WTC11 (cell line): ENCODE results near the gene LMO2.

Experiments used
- CREM ChIP-seq: sonication (generic); formaldehyde crosslinking; IDR thresholded peaks from 2 replicates; pipeline ENCODE4 v1.8.1; 2022; ENCODE audit warnings: mild to moderate bottlenecking, missing genetic modification reagents, moderate library complexity
- IRF2 ChIP-seq: sonication (generic); formaldehyde crosslinking; IDR thresholded peaks from 2 replicates; pipeline ENCODE4 v1.8.0; 2022; ENCODE audit warnings: low read depth, missing genetic modification reagents, borderline replicate concordance
- MXD4 ChIP-seq: fragments of 250-450 bp; sonication (Bioruptor Pico); IDR thresholded peaks from 2 replicates; pipeline ENCODE4 v1.8.0; 2021; ENCODE audit warnings: mild to moderate bottlenecking, moderate library complexity, borderline replicate concordance
- NR1H2 ChIP-seq: sonication (generic); formaldehyde crosslinking; IDR thresholded peaks from 2 replicates; pipeline ENCODE4 v1.9.0; 2021; ENCODE audit warnings: mild to moderate bottlenecking, moderate library complexity, missing genetic modification reagents
- TF ChIP-seq, protein P1 (sequence below): sonication (generic); formaldehyde crosslinking; IDR thresholded peaks from 2 replicates; pipeline ENCODE4 v1.8.0; 2022; ENCODE audit warnings: mild to moderate bottlenecking, missing genetic modification reagents
- TF ChIP-seq, protein P2 (sequence below): fragments of 200-600 bp; IDR thresholded peaks from 2 replicates; pipeline ENCODE4 v1.8.0; 2022; ENCODE audit warnings: antibody characterized with exemption
- TF ChIP-seq, protein P3 (sequence below): sonication (generic); formaldehyde crosslinking; IDR thresholded peaks from 2 replicates; pipeline ENCODE4 v1.8.0; 2023; ENCODE audit warnings: mild to moderate bottlenecking, missing genetic modification reagents
- TF ChIP-seq, protein P4 (sequence below): sonication (generic); formaldehyde crosslinking; IDR thresholded peaks from 2 replicates; pipeline ENCODE4 v1.8.0; 2023; ENCODE audit warnings: missing genetic modification reagents
- TF ChIP-seq, protein P5 (sequence below): sonication (generic); formaldehyde crosslinking; IDR thresholded peaks from 2 replicates; pipeline ENCODE4 v1.8.1; 2022; ENCODE audit warnings: mild to moderate bottlenecking, missing genetic modification reagents, moderate library complexity, borderline replicate concordance
- TF ChIP-seq, protein P6 (sequence below): sonication (generic); formaldehyde crosslinking; IDR thresholded peaks from 2 replicates; pipeline ENCODE4 v1.8.0; 2022; ENCODE audit warnings: missing genetic modification reagents

DNA sequence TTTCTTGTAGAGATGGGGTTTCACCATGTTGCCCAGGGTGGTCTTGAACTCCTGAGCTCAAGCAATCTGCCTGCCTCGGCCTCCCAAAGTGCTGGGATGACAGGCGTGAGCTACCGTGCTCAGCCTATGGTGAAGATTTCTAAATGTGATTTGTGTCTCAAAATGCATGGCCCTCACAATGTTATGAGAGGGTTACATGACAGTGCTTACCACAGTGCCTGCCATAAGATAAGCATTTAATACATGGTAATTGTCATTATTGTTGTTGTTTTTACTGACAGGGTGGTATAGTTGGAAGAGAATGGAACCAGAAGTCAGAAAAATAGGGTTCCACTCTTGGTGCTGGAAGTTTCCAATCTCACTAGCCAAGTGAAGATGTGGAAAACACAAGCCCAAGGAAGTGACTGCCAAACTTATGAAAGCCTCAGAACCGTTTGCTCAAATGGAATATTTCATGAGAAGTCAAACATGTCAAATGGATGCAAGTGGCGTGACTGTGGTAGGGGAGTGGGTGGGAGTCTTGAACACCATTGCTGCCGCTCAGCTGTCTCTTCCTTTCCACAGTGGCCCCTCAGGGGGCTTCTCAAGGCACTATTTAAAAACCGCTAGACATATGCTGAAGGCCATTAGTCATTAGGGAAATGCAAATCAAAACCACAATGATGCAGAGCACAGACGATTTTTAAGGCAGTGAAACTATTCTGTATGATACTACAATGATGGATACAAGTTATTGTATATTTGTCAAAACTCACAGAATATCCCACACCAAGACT is 29.1 kb upstream of the LMO2 start:
- TF ChIP-seq, protein P1, sequence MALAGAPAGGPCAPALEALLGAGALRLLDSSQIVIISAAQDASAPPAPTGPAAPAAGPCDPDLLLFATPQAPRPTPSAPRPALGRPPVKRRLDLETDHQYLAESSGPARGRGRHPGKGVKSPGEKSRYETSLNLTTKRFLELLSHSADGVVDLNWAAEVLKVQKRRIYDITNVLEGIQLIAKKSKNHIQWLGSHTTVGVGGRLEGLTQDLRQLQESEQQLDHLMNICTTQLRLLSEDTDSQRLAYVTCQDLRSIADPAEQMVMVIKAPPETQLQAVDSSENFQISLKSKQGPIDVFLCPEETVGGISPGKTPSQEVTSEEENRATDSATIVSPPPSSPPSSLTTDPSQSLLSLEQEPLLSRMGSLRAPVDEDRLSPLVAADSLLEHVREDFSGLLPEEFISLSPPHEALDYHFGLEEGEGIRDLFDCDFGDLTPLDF, result no peak
- TF ChIP-seq, protein P2, sequence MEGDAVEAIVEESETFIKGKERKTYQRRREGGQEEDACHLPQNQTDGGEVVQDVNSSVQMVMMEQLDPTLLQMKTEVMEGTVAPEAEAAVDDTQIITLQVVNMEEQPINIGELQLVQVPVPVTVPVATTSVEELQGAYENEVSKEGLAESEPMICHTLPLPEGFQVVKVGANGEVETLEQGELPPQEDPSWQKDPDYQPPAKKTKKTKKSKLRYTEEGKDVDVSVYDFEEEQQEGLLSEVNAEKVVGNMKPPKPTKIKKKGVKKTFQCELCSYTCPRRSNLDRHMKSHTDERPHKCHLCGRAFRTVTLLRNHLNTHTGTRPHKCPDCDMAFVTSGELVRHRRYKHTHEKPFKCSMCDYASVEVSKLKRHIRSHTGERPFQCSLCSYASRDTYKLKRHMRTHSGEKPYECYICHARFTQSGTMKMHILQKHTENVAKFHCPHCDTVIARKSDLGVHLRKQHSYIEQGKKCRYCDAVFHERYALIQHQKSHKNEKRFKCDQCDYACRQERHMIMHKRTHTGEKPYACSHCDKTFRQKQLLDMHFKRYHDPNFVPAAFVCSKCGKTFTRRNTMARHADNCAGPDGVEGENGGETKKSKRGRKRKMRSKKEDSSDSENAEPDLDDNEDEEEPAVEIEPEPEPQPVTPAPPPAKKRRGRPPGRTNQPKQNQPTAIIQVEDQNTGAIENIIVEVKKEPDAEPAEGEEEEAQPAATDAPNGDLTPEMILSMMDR, result no peak
- TF ChIP-seq, protein P3, sequence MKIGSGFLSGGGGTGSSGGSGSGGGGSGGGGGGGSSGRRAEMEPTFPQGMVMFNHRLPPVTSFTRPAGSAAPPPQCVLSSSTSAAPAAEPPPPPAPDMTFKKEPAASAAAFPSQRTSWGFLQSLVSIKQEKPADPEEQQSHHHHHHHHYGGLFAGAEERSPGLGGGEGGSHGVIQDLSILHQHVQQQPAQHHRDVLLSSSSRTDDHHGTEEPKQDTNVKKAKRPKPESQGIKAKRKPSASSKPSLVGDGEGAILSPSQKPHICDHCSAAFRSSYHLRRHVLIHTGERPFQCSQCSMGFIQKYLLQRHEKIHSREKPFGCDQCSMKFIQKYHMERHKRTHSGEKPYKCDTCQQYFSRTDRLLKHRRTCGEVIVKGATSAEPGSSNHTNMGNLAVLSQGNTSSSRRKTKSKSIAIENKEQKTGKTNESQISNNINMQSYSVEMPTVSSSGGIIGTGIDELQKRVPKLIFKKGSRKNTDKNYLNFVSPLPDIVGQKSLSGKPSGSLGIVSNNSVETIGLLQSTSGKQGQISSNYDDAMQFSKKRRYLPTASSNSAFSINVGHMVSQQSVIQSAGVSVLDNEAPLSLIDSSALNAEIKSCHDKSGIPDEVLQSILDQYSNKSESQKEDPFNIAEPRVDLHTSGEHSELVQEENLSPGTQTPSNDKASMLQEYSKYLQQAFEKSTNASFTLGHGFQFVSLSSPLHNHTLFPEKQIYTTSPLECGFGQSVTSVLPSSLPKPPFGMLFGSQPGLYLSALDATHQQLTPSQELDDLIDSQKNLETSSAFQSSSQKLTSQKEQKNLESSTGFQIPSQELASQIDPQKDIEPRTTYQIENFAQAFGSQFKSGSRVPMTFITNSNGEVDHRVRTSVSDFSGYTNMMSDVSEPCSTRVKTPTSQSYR, result no peak
- TF ChIP-seq MXD4 (CRISPR knock-in tag), result no peak
- TF ChIP-seq, protein P4, sequence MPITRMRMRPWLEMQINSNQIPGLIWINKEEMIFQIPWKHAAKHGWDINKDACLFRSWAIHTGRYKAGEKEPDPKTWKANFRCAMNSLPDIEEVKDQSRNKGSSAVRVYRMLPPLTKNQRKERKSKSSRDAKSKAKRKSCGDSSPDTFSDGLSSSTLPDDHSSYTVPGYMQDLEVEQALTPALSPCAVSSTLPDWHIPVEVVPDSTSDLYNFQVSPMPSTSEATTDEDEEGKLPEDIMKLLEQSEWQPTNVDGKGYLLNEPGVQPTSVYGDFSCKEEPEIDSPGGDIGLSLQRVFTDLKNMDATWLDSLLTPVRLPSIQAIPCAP, result no peak
- TF ChIP-seq IRF2 (CRISPR knock-in tag), result no peak
- no peak for TF ChIP-seq NR1H2 (CRISPR knock-in tag)
- TF ChIP-seq, protein P5, sequence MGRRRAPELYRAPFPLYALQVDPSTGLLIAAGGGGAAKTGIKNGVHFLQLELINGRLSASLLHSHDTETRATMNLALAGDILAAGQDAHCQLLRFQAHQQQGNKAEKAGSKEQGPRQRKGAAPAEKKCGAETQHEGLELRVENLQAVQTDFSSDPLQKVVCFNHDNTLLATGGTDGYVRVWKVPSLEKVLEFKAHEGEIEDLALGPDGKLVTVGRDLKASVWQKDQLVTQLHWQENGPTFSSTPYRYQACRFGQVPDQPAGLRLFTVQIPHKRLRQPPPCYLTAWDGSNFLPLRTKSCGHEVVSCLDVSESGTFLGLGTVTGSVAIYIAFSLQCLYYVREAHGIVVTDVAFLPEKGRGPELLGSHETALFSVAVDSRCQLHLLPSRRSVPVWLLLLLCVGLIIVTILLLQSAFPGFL (CRISPR knock-in tag), result no peak
- TF ChIP-seq, protein P6, sequence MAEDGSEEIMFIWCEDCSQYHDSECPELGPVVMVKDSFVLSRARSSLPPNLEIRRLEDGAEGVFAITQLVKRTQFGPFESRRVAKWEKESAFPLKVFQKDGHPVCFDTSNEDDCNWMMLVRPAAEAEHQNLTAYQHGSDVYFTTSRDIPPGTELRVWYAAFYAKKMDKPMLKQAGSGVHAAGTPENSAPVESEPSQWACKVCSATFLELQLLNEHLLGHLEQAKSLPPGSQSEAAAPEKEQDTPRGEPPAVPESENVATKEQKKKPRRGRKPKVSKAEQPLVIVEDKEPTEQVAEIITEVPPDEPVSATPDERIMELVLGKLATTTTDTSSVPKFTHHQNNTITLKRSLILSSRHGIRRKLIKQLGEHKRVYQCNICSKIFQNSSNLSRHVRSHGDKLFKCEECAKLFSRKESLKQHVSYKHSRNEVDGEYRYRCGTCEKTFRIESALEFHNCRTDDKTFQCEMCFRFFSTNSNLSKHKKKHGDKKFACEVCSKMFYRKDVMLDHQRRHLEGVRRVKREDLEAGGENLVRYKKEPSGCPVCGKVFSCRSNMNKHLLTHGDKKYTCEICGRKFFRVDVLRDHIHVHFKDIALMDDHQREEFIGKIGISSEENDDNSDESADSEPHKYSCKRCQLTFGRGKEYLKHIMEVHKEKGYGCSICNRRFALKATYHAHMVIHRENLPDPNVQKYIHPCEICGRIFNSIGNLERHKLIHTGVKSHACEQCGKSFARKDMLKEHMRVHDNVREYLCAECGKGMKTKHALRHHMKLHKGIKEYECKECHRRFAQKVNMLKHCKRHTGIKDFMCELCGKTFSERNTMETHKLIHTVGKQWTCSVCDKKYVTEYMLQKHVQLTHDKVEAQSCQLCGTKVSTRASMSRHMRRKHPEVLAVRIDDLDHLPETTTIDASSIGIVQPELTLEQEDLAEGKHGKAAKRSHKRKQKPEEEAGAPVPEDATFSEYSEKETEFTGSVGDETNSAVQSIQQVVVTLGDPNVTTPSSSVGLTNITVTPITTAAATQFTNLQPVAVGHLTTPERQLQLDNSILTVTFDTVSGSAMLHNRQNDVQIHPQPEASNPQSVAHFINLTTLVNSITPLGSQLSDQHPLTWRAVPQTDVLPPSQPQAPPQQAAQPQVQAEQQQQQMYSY (CRISPR knock-in tag), result no peak
- TF ChIP-seq CREM (CRISPR knock-in tag), result no peak
